Loucy (cell line): ENCODE results near the gene UNC13B.

Experiments
- CTCF ChIP-seq: fragments of 200-600 bp; sonication (generic); conservative IDR thresholded peaks from 2 replicates; pipeline ENCODE4 v1.5.1; 2014; ENCODE audit warnings: mild to moderate bottlenecking, antibody characterized with exemption, low read length
- EZH2phosphoT487 ChIP-seq: fragments of 200-600 bp; IDR thresholded peaks from 2 replicates; pipeline ENCODE4 v1.6.1; 2018; ENCODE audit warnings: antibody characterized with exemption, mild to moderate bottlenecking, moderate library complexity, borderline replicate concordance

GRCh38 chr9:35313916-35314315 lies 152.1 kb downstream of the UNC13B start:
- no peak for TF ChIP-seq CTCF
- TF ChIP-seq EZH2phosphoT487, result no peak
